GM12873 (cell line): ENCODE measurements around the gene RUFY1.

Source experiments
- TF ChIP-seq, protein P1 (sequence below): IDR thresholded peaks from 2 replicates; pipeline ENCODE4 v1.5.1; 2012; ENCODE audit warnings: low read depth, mild to moderate bottlenecking, moderate library complexity, low read length, control low read depth; ENCODE audit not compliant: insufficient read depth; ENCODE audit errors: missing control alignments

RUFY1 gene

GRCh38 chr5:179607160-179607931 is 57.0 kb downstream of the RUFY1 start:
- TF ChIP-seq, protein P1, sequence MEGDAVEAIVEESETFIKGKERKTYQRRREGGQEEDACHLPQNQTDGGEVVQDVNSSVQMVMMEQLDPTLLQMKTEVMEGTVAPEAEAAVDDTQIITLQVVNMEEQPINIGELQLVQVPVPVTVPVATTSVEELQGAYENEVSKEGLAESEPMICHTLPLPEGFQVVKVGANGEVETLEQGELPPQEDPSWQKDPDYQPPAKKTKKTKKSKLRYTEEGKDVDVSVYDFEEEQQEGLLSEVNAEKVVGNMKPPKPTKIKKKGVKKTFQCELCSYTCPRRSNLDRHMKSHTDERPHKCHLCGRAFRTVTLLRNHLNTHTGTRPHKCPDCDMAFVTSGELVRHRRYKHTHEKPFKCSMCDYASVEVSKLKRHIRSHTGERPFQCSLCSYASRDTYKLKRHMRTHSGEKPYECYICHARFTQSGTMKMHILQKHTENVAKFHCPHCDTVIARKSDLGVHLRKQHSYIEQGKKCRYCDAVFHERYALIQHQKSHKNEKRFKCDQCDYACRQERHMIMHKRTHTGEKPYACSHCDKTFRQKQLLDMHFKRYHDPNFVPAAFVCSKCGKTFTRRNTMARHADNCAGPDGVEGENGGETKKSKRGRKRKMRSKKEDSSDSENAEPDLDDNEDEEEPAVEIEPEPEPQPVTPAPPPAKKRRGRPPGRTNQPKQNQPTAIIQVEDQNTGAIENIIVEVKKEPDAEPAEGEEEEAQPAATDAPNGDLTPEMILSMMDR = no peak

GRCh38 chr5:179608131-179608581 is 57.8 kb downstream of the RUFY1 start:
- TF ChIP-seq, protein P1 = no peak

GRCh38 chr5:179609834-179610108 is 59.4 kb downstream of the RUFY1 start:
- TF ChIP-seq, protein P1 = no peak

- TF ChIP-seq, protein P1 = no peak
These were observed 60.0 kb downstream of the RUFY1 start for GRCh38 chr5:179610109-179610902.

DNA sequence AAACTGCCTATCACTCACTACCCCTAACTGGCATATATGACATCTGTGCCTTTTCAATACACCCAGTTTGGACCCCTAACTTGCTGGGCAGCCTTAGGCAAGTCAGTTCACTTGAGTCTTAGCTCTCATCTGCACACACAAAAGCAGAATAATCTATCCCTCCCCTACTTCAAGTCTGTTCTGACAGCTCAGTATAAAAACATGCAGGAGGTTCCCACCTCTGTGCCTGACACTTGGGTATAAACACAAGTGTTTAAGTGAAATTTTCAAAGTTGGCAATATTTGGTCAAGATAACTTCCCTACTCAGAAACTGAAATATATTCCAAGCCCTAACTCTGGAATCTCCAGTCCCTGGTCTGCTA is 60.5 kb downstream of the RUFY1 start:
- TF ChIP-seq, protein P1 = no peak

GRCh38 chr5:179612577-179613459 is 62.5 kb downstream of the RUFY1 start:
- TF ChIP-seq, protein P1 = no peak

DNA sequence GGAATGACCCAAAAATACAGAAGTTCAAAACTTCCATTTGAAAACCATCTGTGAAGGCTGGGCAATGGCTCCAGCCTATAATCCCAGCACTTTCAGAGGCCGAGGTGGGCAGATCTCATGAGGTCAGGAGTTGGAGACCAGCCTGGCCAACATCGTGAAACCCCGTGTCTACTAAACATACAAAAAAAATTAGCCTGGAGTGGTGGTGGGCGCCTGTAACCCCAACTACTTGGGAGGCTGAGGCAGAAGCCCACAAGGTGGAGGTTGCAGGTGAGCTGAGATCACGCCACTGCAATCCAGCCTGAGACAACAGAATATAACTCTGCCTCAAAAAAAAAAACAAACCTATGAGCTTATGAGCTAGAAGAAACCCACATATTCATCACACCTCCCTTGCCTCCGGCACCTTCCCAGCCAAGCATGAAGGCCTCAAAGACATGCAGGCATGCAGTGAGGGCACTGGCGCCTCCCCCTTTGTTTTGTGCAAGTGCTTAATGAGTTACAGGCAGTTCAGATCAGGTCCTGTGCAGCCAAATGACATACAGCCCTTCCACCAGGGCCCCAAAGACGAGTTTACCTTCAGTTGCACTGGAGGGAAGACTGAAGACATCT is 63.2 kb downstream of the RUFY1 start:
- TF ChIP-seq, protein P1 = no peak
